Activated CD4-positive, alpha-beta T cell treated with anti-CD3 and anti-CD28 coated beads, Interleukin-2, amount 50 U/mL, for 1 hour (primary cell): ENCODE results near the gene CTDSPL.

Source experiments
- DNase-seq: peaks from one replicate; pipeline ENCODE4 v3.0.0-alpha.2; 2020

The CTDSPL gene

GRCh38 chr3:37921025-37921424, 59.3 kb downstream of the CTDSPL start:
- no peak for DNase-seq

- DNase-seq, result no peak
These were observed 61.3 kb downstream of the CTDSPL start for GRCh38 chr3:37922721-37923568.

GRCh38 chr3:37923569-37924040, 61.9 kb downstream of the CTDSPL start:
- no peak for DNase-seq

- DNase-seq, result no peak
These were observed 62.8 kb downstream of the CTDSPL start for GRCh38 chr3:37924453-37924852.

- no peak for DNase-seq
These were observed 63.5 kb downstream of the CTDSPL start for GRCh38 chr3:37925157-37925556.

GRCh38 chr3:37926611-37927010, 64.9 kb downstream of the CTDSPL start:
- DNase-seq, result no peak

GRCh38 chr3:37930495-37930894, 68.8 kb downstream of the CTDSPL start:
- no peak for DNase-seq

GRCh38 chr3:37932505-37932904, 70.8 kb downstream of the CTDSPL start:
- no peak for DNase-seq

- DNase-seq, result no peak
These were observed 73.1 kb downstream of the CTDSPL start for GRCh38 chr3:37934631-37935289.

GRCh38 chr3:37935290-37935668, 73.6 kb downstream of the CTDSPL start:
- no peak for DNase-seq

- no peak for DNase-seq
These were observed 74.3 kb downstream of the CTDSPL start for GRCh38 chr3:37935756-37936666.

- DNase-seq, result no peak
These were observed 75.5 kb downstream of the CTDSPL start for GRCh38 chr3:37937156-37937555.

- DNase-seq, result no peak
These were observed 76.3 kb downstream of the CTDSPL start for GRCh38 chr3:37938011-37938410.

- no peak for DNase-seq
These were observed 78.7 kb downstream of the CTDSPL start for GRCh38 chr3:37940242-37940908.

GRCh38 chr3:37941608-37942508, 80.2 kb downstream of the CTDSPL start:
- DNase-seq, result no peak

GRCh38 chr3:37942646-37943045, 81.0 kb downstream of the CTDSPL start:
- DNase-seq, result no peak

GRCh38 chr3:37943126-37943525, 81.4 kb downstream of the CTDSPL start:
- no peak for DNase-seq

GRCh38 chr3:37943631-37944314, 82.1 kb downstream of the CTDSPL start:
- DNase-seq, result no peak

GRCh38 chr3:37944391-37944842, 82.7 kb downstream of the CTDSPL start:
- no peak for DNase-seq

- no peak for DNase-seq
These were observed 83.6 kb downstream of the CTDSPL start for GRCh38 chr3:37945156-37945806.
